PC-9 (cell line): Measurements from ENCODE around the gene AKAP6. TPM values are rescaled to one million over a fixed set of nuclear protein-coding genes. Genes with fewer than 3 reads are reported as not detected.
"Not testable (repeated sequence)": the region's sequence is repeated elsewhere in the genome, so short reads cannot be mapped to it uniquely, and the experiment has no call there.

Experiments
- BruUV-seq: library from RNA; stranded (reverse); fragments of 400-500 nt; replicated peaks from 2 replicates; lab custom pipeline; 2021; lab: Mats Ljungman, UMichigan
- CTCF ChIA-PET: fragments of 300-600 bp; sonication (Branson Sonifier 250); formaldehyde crosslinking; loops from one replicate; lab custom pipeline; 2022; ENCODE audit warnings: antibody characterized with exemption; lab: Charles Lee
- POLR2A ChIA-PET: fragments of 300-600 bp; sonication (Branson Sonifier 250); formaldehyde crosslinking; loops from one replicate; lab custom pipeline; 2022; ENCODE audit warnings: antibody characterized with exemption; ENCODE audit not compliant: unreplicated experiment; lab: Charles Lee
- DNase-seq, 2 experiments: peaks; one replicate each; pipeline versions ENCODE4 v3.0.0 to v3.0.0-alpha.2; 2015 to 2022; ENCODE audit warnings: mixed read lengths in 1 of 2
- H2AFZ ChIP-seq: fragments of 200-600 bp; sonication (generic); 2 replicates; pipeline ENCODE4 v1.8.1; 2017; ENCODE audit warnings: antibody characterized with exemption
- H3F3A ChIP-seq: fragments of 200-600 bp; sonication (generic); 2 replicates; pipeline ENCODE4 v1.8.1; 2017; ENCODE audit warnings: antibody characterized with exemption, mild to moderate bottlenecking, low read depth; ENCODE audit not compliant: insufficient read depth
- H3K27ac ChIP-seq: fragments of 200-600 bp; sonication (generic); 2 replicates; pipeline ENCODE4 v1.6.1; 2016; ENCODE audit warnings: mixed run types
- H3K27me3 ChIP-seq: fragments of 200-600 bp; sonication (generic); 2 replicates; pipeline ENCODE4 v1.6.1; 2016; ENCODE audit warnings: low read depth, mixed run types; ENCODE audit not compliant: insufficient read depth
- H3K36me3 ChIP-seq: fragments of 200-600 bp; sonication (generic); 2 replicates; pipeline ENCODE4 v1.6.1; 2016; ENCODE audit warnings: low read depth, mixed run types
- H3K4me1 ChIP-seq: fragments of 200-600 bp; sonication (generic); replicated peaks from 2 replicates; pipeline ENCODE4 v1.6.1; 2016; ENCODE audit warnings: mixed run types; ENCODE audit not compliant: insufficient read depth
- H3K4me2 ChIP-seq: fragments of 200-600 bp; sonication (generic); 2 replicates; pipeline ENCODE4 v1.6.1; 2017; ENCODE audit warnings: mixed run types
- H3K4me3 ChIP-seq: fragments of 200-600 bp; sonication (generic); 2 replicates; pipeline ENCODE4 v1.6.1; 2016; ENCODE audit warnings: mixed run types
- H3K79me2 ChIP-seq: fragments of 200-600 bp; sonication (generic); 2 replicates; pipeline ENCODE4 v1.6.1; 2017; ENCODE audit warnings: low read depth, mixed run types
- H3K9me2 ChIP-seq: fragments of 200-600 bp; sonication (generic); 2 replicates; pipeline ENCODE4 v1.8.1; 2017; ENCODE audit warnings: mild to moderate bottlenecking; ENCODE audit not compliant: insufficient read depth
- H3K9me3 ChIP-seq: fragments of 200-600 bp; sonication (generic); 2 replicates; pipeline ENCODE4 v1.8.1; 2016; ENCODE audit warnings: low read depth; ENCODE audit not compliant: insufficient read depth
- H4K20me1 ChIP-seq: fragments of 200-600 bp; sonication (generic); 2 replicates; pipeline ENCODE4 v1.8.1; 2017; ENCODE audit not compliant: insufficient read depth
- CTCF ChIP-seq: fragments of 200-600 bp; sonication (generic); conservative IDR thresholded peaks from 2 replicates; pipeline ENCODE4 v1.6.1; 2017; ENCODE audit warnings: mixed run types, antibody characterized with exemption, mild to moderate bottlenecking, moderate library complexity
- EZH2 ChIP-seq: fragments of 200-600 bp; sonication (generic); IDR thresholded peaks from 2 replicates; pipeline ENCODE4 v1.8.0; 2017; ENCODE audit warnings: antibody characterized with exemption, low read depth
- intact Hi-C: fragments of 100-400 bp; cut with micrococcal nuclease; formaldehyde crosslinking; loops from one replicate; pipeline ENCODE4 v1.10.0; 2022; ENCODE audit not compliant: unreplicated experiment
- total RNA-seq: library from RNA; stranded (reverse); gene quantifications from 2 replicates; pipeline ENCODE4 v1.2.3, GENCODE V29; 2021

Gene AKAP6
- total RNA-seq, 1 experiment from 2014 or later, result 2.8 TPM

- Histone ChIP-seq H3K4me3 (no peak overlapping the region), H2AFZ (no peak overlapping the region), H3K4me2 (no peak overlapping the region), H3K36me3 (no peaks in the 10 kb centered on the region), H3K9me3 (no peaks in the 10 kb centered on the region), H3F3A (no peaks in the 10 kb centered on the region), H3K4me1 (no peaks in the 10 kb centered on the region), H3K27ac (no peak overlapping the region), H4K20me1 (no peaks in the 10 kb centered on the region), H3K9me2 (no peaks in the 10 kb centered on the region), H3K79me2 (no peaks in the 10 kb centered on the region), H3K27me3 (no peaks in the 10 kb centered on the region)
- TF ChIP-seq EZH2 (no peak), CTCF (no peak)
- POLR2A ChIA-PET, result no interaction called here
- DNase-seq, result no peak
- BruUV-seq, result no TSS peak
- CTCF ChIA-PET, result no interaction called here
- intact Hi-C loops, result no loop called here
Measured at GRCh38 chr14:32458720-32459119, 129.6 kb downstream of the AKAP6 start.

- H3K4me3 ChIP-seq, result no peak overlapping the region
- no peaks in the 10 kb centered on the region for H3K27me3 ChIP-seq
- H3K27ac ChIP-seq, result no peak overlapping the region
- no peak overlapping the region for H3K4me2 ChIP-seq
- no peak for DNase-seq
- H3K9me2 ChIP-seq, result no peaks in the 10 kb centered on the region
- H3K36me3 ChIP-seq, result no peaks in the 10 kb centered on the region
- POLR2A ChIA-PET, result no interaction called here
- BruUV-seq, result no TSS peak
- intact Hi-C loops, result no loop called here
- CTCF ChIA-PET, result no interaction called here
- no peaks in the 10 kb centered on the region for H3K9me3 ChIP-seq
- H3F3A ChIP-seq, result no peaks in the 10 kb centered on the region
- no peaks in the 10 kb centered on the region for H3K79me2 ChIP-seq
- no peaks in the 10 kb centered on the region for H3K4me1 ChIP-seq
- no peaks in the 10 kb centered on the region for H4K20me1 ChIP-seq
- TF ChIP-seq CTCF, result no peak
- TF ChIP-seq EZH2, result no peak
- H2AFZ ChIP-seq, result no peak overlapping the region
Measured at GRCh38 chr14:32460267-32460666, 131.2 kb downstream of the AKAP6 start.

- CTCF ChIA-PET, H3K9me3 ChIP-seq, H3K79me2 ChIP-seq, POLR2A ChIA-PET, H4K20me1 ChIP-seq, H3K4me3 ChIP-seq, DNase-seq, intact Hi-C loops, H3K4me2 ChIP-seq, H2AFZ ChIP-seq, BruUV-seq, H3K27me3 ChIP-seq, H3K9me2 ChIP-seq, H3F3A ChIP-seq, H3K36me3 ChIP-seq, H3K4me1 ChIP-seq, H3K27ac ChIP-seq: not testable (repeated sequence)
Measured at GRCh38 chr14:32462553-32462952, 133.5 kb downstream of the AKAP6 start.

- Histone ChIP-seq H4K20me1 (no peaks in the 10 kb centered on the region), H3K36me3 (no peaks in the 10 kb centered on the region), H3F3A (peaks cover 25% of the 10 kb centered on the region), H3K4me2 (peak overlapping the region; percentile 67), H3K9me3 (no peaks in the 10 kb centered on the region), H3K79me2 (no peaks in the 10 kb centered on the region), H3K27ac (peak overlapping the region; percentile 71), H2AFZ (no peak overlapping the region), H3K9me2 (no peaks in the 10 kb centered on the region), H3K27me3 (no peaks in the 10 kb centered on the region), H3K4me1 (peaks cover 40% of the 10 kb centered on the region), H3K4me3 (no peak overlapping the region)
- peak; percentile 19 to 79 for DNase-seq
- ChIA-PET CTCF (no interaction called here), POLR2A (interaction anchor here (0.7 kb wide), 1 partner anchor 1592 kb away, joined by 10 read pairs; no protein-coding TSS in a partner anchor)
- TF ChIP-seq EZH2, result no peak
- no peak for TF ChIP-seq CTCF
- intact Hi-C loops, result loop anchor here (1.0 to 5.0 kb wide), 2 partner anchors 87 to 214 kb away; no protein-coding TSS in a partner anchor
- no TSS peak for BruUV-seq
Measured at GRCh38 chr14:32468955-32469354, 139.9 kb downstream of the AKAP6 start.
